GM19395 (cell line): ENCODE results near the gene IFNW1.
A peak's percentile ranks its signal among the peaks of the same experiment; 100 is the strongest.

Source experiments
- ATAC-seq: cut with Tn5 transposase; IDR thresholded peaks from one replicate; pipeline ENCODE4 v1.9.1; 2021; ENCODE audit warnings: mild to moderate bottlenecking, moderate library complexity; ENCODE audit not compliant: unreplicated experiment

The IFNW1 gene

DNA sequence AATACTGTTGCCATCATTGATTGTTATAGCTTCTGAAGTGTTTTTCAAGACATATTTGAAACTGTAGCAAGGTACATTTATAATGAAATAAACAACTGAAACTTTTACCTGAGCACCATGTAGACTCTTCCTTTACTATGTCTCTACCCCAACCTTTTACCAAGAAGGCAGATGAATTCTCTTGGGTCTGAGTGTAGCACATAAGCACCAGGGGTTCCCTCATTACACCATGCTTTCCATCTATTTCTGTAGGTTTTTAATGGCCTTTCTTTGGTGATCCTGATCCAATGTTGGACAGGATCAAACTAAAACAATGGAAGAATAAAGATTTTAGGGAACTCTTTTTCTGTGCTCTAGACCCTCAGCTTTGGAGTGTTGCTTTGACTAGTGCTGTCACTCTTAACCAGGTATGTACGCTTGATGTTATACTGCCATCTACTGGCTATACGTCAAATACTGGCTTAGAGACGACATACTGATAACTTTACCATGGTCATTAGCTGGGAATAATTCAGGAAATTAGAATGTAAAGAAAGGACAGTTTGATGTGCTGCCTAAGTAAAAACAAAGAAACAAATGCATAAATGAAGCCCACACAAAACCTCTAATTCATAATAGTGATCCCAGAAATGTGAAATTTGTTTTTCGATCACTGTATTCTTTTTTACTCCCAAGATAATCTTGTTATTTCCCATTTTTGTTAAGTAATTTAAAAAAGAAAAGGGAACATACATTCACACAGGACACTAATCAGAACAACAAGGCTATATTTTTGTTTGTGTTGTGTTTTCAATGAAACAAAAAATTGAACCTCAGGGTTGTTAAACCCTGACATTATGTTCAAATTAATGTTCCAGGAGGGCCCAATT, 30.7 kb downstream of the IFNW1 start:
- ATAC-seq, result peak; percentile 98

GRCh38 chr9:21104787-21105186, 36.8 kb downstream of the IFNW1 start:
- no peak for ATAC-seq

GRCh38 chr9:21102305-21102704, 39.3 kb downstream of the IFNW1 start:
- ATAC-seq, result no peak

DNA sequence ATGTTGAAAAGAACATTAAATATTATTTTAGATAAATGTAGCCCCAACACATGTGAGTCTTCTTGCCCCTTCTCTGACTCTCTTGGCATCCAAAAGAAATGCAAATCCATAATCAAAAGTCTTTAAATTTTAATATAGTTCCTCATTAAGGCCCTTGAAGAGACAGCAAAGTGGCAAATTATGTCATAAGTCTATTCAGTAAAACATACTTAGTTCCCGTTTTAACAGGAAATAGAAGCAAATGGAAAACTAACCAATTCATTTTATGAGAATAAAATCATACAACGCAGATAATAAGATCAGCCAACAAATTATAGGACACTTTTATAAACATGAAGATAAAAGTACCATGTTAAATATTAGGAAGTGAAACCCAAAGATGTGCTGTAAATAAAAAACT, 43.8 kb downstream of the IFNW1 start:
- no peak for ATAC-seq

DNA sequence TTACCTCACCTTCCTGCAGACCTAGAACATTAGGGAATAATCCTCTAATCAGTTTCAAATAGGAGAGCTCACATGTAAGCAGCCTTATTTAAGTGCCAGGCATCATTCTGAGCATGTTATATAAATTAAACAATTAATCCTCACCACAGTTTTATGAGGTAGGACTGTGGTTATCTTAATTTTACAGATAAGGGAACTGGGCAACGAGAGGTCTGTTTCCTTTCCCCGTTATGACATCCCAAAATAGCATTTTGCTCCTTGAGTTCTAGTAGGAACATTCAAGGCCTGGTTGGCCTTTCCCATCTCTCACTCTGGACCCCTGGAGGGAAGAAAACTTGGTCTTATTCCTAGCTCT, 44.8 kb downstream of the IFNW1 start:
- no peak for ATAC-seq

GRCh38 chr9:21096172-21096900, 45.3 kb downstream of the IFNW1 start:
- peak; percentile 86 for ATAC-seq

DNA sequence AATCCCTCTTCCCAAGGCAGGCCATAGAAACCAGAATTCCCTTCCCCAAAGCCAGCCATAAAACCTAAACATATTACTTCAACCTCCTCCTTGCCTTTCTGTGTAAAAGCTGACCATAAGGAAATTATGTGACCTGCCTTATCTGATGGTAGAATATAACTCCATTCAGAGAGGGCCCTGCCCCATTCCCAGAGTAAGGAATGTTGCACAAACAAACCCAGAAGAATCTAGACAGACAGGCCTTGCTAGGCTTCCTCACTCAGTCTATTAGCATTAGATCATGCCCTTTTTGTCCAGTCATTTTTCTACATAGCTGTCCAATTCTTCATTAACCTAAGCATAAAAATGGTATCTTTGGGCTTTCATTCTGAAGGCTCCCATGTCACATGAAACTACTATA, 46.1 kb downstream of the IFNW1 start:
- ATAC-seq, result no peak
